Stimulated activated naive CD4-positive, alpha-beta T cell treated with Interleukin-2 at 50 U/mL for 16 hours (primary cell): ENCODE measurements around the gene RAD51B.

ENCODE experiments used
- DNase-seq: peaks from one replicate; lab custom pipeline; 2025; lab: John Stamatoyannopoulos, UW

RAD51B gene

GRCh38 chr14:68392393-68393141, 573.0 kb downstream of the RAD51B start:
- no peak for DNase-seq

GRCh38 chr14:68393259-68393658, 573.7 kb downstream of the RAD51B start:
- DNase-seq = no peak

- DNase-seq = no peak
Observed at GRCh38 chr14:68394118-68394763, 574.7 kb downstream of the RAD51B start.

DNA sequence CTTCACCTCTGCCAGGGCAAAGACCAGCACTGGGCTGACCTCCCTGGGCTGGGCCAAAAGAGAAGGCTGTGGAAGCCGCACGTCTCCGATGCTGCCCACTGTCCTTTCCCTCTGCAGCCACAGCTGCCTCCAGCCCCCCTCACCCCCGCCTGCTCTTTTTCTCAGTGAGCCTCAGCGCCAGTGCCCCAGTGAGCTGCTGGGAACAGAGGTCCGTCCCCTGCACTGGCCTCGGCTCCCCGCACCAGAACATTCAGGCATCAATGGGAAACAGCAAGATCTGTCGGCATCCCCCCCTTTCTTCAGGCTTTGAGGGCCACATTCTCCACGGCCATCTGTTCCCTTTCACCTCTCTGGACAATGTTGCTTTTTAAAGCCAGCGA, 575.2 kb downstream of the RAD51B start:
- no peak for DNase-seq

- DNase-seq = no peak
Observed at GRCh38 chr14:68395604-68396003, 576.0 kb downstream of the RAD51B start.

DNA sequence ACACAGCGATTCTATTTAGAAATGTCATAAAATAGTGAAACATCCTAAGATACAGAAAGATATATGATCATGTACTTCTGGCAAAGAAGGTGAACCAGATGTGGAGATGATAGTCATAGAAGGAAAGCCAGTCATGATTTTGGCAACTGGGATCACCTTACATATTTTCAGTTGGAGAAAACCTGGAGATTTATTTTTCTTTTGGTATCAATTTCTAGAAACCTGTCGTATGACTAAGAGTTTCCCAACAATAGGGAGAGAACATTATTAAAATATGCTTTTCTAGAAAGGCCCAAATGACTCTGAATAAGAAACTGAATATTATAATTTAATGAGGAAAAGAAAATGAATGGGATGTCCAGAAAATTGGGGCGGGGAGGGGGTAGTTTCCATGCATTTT, 576.9 kb downstream of the RAD51B start:
- no peak for DNase-seq

DNA sequence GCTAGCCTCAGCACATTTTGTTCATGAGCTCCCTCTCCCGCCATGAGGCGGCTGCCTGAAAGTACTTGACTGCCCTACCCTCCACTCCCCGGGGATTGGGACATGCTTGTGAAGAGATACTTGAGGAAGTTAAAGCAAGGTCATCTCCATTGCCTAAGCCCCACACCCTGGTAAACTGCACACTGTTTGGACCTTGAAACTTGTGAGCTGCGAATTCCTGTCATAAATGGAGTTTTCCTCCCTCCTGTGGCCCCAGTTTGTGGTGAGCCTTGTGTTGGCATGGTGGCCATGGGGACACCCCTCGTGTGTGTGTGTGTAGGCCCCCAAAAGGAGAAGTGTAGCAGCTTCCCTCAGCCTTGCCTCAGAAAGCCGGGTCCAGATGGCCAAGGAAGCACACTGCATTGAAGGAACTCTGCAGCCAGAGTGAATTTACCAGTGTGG, 577.8 kb downstream of the RAD51B start:
- no peak for DNase-seq

GRCh38 chr14:68397822-68398221, 578.2 kb downstream of the RAD51B start:
- DNase-seq = no peak

GRCh38 chr14:68398370-68398769, 578.8 kb downstream of the RAD51B start:
- no peak for DNase-seq

DNA sequence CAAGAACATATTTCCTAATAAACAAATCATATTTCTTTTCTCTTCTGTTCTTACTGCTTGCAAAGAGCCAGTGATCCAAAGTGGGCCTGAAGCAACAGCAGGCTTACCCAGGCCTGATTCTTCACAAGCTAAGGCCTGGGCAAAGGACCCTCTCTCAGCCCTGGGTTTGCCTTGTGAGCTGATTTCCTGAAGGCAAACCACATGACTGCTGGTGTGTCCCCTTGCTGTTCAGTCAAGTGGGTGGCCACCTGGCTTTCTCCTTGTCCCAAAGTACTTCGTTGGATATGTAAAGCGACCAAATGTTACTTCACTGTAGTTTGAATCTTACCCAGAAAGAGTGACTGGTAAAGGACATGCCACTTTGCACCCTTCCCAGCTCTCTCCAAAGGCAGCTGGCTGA, 580.4 kb downstream of the RAD51B start:
- DNase-seq = no peak

- no peak for DNase-seq
Observed at GRCh38 chr14:68401317-68401716, 581.7 kb downstream of the RAD51B start.

DNA sequence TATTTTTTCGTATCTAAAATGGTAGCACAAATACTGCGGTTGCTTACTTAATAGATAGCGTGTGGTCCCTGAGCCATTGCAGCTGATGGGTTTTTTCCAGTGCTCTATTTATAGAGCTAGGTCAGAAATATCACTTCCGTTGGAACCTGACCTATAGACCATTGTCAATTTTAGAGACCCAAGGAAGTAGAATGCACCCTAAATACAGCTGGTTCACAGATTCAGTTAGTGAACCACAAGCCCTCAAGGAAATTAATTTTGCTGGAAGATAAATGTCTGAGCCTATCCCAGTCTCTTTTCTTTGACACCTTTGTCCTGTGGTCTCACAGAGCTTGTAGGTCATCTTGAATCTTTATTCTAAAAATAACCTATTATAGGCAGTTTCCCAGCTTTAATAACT, 582.3 kb downstream of the RAD51B start:
- no peak for DNase-seq

DNA sequence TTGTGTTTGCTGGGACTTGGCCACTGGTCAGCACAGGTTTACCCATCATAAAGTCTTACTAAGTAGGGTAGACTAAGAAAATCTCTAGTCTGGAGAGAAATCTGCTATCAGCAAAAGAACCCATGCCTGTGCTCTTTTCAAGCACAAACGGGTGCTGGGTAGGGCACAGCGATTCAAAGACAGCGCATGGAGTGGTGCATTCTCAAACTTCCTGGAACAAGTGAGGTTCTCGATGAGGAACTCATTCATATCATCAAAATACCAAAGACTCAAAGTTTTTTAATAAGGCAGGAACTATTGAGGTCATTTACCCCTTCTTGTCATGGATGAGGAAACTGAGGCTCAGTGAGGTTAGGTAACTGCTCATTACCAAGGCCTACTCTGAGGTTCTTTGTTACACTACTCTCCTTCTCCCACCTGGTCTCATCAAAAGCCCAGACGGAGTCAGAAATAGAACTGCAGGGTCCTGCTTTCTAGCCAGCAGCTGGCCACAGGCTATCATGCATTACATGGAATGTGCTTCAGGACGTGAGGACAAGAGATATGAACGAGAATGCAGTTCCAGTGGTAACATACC, 583.0 kb downstream of the RAD51B start:
- no peak for DNase-seq

DNA sequence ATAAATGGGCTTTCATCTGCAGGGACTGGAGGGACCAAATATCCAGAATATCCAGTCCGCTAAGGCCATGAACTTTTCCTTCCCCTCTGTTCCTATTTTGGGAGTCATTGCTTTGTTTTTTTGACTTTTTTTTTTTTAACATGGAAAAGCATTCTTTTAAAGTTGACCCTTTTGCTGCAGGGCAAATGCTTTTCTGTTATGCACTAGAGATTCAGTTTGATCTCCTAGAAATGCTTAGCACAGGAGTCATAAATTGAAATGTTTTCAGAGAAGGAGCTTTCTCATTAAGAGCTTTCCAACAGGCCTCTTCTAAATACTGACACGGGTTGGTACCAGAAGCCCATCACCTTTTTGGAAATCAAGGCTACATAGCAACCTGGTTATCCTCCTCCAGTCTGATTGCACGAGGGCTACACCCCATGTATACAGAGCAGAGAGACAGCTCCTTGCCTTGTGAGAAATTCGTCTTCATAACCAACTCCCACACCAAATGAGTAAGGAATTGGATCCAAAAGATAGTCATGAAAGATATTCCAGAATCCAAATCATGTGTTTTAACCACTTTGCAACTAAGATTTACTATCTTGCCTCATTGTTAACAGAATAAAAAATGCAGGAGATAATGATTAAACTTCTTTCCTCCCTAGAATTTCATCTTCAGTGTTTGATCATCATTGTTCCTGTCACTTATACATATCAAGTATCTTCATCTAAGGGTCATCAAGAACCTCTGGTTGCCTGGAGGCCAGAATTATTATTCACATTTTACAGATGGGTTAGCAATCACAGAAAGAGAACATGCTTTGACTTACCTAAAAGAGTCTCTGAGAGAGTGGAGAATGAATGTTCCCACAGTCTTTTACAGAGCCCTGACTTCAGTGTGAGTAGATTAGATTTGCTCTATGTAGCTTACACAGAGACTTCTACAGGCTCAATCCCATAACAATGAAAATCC, 583.9 kb downstream of the RAD51B start:
- DNase-seq = no peak

GRCh38 chr14:68404146-68404527, 584.6 kb downstream of the RAD51B start:
- no peak for DNase-seq

DNA sequence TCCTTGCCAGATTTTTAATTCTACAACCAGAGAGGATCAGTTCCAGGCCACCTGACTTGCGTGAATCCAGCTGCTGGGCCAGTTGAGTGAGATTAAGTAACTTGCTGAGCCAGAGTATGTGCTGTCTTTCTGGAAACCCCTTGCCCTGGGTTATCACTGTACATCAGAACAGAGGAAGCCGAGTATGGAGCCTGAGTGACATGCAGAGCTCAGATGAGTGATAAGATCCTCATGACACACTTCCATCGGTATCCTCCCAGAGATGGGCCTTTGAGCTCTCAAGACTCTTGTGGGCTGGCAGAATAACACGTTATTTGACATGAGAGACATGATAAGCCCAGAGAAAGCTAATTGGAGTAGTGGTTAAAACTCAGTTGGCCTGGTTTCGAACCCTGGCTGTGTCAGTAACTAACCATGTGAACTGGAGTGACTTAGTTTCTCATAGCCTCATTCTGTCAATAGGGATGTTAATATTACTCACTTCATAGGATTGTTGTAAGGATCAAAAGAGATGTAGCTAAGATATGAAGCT, 585.1 kb downstream of the RAD51B start:
- DNase-seq = peak; percentile 7

GRCh38 chr14:68405961-68406360, 586.4 kb downstream of the RAD51B start:
- DNase-seq = no peak

DNA sequence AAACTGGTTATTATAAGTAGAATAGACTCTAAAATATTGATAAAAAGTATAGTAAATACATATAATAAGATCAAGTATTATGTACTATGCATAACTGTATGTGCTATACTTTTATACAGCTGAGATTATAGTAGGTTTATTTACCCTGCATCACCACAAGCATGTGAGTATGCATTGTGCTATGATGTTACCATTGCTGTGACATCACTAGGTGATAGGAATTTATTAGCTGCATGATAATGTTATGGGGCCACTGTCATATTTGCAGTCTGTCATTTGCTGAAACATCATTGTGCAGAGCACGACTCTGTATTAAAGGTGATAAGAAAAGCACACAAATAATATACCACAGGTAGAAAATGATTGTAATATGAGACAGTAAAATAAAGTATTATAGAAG, 587.7 kb downstream of the RAD51B start:
- no peak for DNase-seq

DNA sequence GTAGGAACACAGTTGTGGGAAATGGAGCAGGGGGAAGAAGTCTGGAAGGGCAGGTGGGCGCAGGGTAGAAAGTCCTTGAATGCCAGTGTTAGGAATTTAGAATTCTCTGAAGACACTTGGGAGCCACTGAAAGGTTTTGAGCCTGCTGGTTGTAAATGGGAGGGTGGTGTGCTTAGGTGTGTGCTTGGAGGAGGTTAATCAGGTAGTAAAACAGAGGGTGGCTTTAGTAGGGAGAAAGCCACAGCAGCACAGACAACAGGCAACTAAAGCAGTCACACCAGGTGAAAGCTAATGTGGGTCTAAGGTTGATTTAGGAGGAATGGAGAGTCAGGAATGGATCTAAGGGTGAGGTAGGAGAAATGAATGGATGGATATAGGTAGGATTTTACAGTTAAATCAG, 588.2 kb downstream of the RAD51B start:
- DNase-seq = no peak

GRCh38 chr14:68408680-68409079, 589.1 kb downstream of the RAD51B start:
- DNase-seq = no peak

DNA sequence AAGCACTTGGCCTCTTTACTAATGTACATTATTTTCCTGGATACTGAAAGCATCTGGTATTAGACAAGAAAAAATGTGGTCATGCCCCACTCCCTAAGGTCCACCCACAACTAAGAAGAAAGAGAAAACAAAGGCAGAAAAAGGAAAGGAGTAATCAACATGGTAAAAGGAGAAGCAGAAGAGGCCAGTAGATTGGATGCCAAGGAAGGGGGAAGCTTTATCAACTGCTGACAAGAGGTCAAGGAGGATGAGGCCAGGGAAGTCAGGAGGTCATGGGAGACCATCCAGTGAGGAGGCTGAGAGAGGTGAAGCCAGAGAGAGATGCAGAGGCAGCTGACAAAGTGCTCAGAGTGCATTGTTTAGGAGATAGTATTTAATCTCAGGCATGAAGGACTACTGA, 589.8 kb downstream of the RAD51B start:
- no peak for DNase-seq
